ENCODE data around the gene VAV3.

DNA sequence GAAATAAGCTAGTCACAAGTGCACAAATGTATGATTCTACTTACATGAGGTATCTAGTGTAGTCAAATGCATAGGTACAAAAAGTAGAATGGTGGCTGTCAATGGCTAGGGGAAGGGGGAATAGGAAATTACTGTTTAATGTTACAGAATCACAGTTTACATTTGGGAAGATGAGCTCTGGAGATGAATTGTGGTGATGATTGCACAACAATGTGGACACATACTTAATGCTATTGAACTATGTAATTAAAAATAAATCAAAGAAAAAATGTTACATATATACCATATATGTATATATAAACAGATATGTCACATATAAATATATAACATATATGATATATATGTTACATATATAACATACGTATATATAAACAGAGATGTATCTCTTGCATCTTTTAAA, 39.4 kb downstream of the VAV3 start:
- TF ChIP-seq ATF1 (CRISPR knock-in tag; IDR thresholded peaks at IDR 0.05), result no peak
- TF ChIP-seq, protein P1, sequence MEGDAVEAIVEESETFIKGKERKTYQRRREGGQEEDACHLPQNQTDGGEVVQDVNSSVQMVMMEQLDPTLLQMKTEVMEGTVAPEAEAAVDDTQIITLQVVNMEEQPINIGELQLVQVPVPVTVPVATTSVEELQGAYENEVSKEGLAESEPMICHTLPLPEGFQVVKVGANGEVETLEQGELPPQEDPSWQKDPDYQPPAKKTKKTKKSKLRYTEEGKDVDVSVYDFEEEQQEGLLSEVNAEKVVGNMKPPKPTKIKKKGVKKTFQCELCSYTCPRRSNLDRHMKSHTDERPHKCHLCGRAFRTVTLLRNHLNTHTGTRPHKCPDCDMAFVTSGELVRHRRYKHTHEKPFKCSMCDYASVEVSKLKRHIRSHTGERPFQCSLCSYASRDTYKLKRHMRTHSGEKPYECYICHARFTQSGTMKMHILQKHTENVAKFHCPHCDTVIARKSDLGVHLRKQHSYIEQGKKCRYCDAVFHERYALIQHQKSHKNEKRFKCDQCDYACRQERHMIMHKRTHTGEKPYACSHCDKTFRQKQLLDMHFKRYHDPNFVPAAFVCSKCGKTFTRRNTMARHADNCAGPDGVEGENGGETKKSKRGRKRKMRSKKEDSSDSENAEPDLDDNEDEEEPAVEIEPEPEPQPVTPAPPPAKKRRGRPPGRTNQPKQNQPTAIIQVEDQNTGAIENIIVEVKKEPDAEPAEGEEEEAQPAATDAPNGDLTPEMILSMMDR (IDR thresholded peaks at IDR 0.05), result no peak
- TF ChIP-seq, protein P2, sequence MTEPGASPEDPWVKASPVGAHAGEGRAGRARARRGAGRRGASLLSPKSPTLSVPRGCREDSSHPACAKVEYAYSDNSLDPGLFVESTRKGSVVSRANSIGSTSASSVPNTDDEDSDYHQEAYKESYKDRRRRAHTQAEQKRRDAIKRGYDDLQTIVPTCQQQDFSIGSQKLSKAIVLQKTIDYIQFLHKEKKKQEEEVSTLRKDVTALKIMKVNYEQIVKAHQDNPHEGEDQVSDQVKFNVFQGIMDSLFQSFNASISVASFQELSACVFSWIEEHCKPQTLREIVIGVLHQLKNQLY (CRISPR knock-in tag; IDR thresholded peaks at IDR 0.05), result no peak
- TF ChIP-seq USF2 (CRISPR knock-in tag; IDR thresholded peaks at IDR 0.05), result no peak
- TF ChIP-seq NR3C1 (CRISPR knock-in tag; conservative IDR thresholded peaks at IDR 0.05; ENCODE audit: low read depth), result no peak

Measured in WTC11 (cell line).